ENCODE measurements around the gene IDI1. TPM values are rescaled to one million over a fixed set of nuclear protein-coding genes. Genes with fewer than 3 reads are reported as not detected.

IDI1 gene
- total and polyA plus RNA-seq, 2 of the 4 experiments (the other 2 are of a cell fraction): 27.3 to 27.4 TPM

DNA sequence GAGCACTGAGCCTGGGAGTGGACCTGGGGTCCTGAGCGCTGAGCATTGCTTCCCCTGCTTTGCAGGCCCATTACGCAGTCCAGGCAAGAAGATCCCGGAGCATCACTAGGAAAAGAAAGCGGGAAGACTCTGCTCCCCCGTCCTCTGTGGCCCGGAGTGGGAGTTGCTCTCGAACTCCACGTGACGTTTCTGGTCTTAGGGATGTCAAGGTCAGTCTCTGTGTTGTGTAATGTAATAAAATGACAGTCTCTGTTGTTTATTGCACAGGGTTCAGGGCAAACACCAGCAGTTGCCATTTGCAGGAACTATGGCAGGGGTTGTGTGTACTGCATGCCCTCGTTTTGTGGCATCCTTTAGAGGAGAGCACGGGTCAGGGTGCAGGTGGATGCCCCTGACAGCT lies 33.2 kb downstream of the IDI1 start:
- Histone ChIP-seq H4K20me1 (ENCODE audit: insufficient read depth, low read length) (peaks cover 7% of the 10 kb centered on the region; the same call in 1 of the 2 replicates), H3K36me3 (ENCODE audit: control insufficient read depth, insufficient read depth, low read length) (peaks cover 64% of the 10 kb centered on the region), H3K56ac (ENCODE audit: extremely low read depth, insufficient read depth, low read length) (no peak overlapping the region), H3K14ac (replicated peaks; ENCODE audit: low read depth, low read length) (no peak overlapping the region), H3K4ac (ENCODE audit: low read depth, low read length) (no peak overlapping the region), H4K8ac (ENCODE audit: low read depth in 2 of 2, low read length in 2 of 2) (no peak overlapping the region), H3K9me3 (ENCODE audit: control insufficient read depth, insufficient read depth, low read length) (no peaks in the 10 kb centered on the region), H3K23ac (ENCODE audit: low read depth, low read length) (no peak overlapping the region), H3K4me2 (ENCODE audit: low read depth, low read length) (no peak overlapping the region), H2AK9ac (replicated peaks; ENCODE audit: low read depth, low read length, poor library complexity) (no peak overlapping the region), H3K27ac (ENCODE audit: insufficient read depth, low read length) (no peak overlapping the region), H3K4me1 (ENCODE audit: control insufficient read depth, insufficient read depth, low read length) (no peaks in the 10 kb centered on the region), H3K9ac (ENCODE audit: low read depth, low read length) (no peak overlapping the region), H2BK5ac (ENCODE audit: low read depth, low read length, poor library complexity, severe bottlenecking) (no peak overlapping the region), H4K91ac (ENCODE audit: insufficient read depth, low read depth, low read length) (no peak overlapping the region), H2AFZ (replicated peaks; ENCODE audit: low read length, poor library complexity) (no peak overlapping the region), H2BK20ac (ENCODE audit: low read depth, low read length) (no peak overlapping the region), H2BK120ac (ENCODE audit: low read depth, low read length) (no peak overlapping the region), H3K9me1 (ENCODE audit: insufficient read depth, low read length) (no peaks in the 10 kb centered on the region), H3K79me1 (ENCODE audit: low read depth in 1 of 2, low read length in 2 of 2) (peaks cover 16 to 28% of the 10 kb centered on the region in 2 experiments; a peak in 3 of 4 replicates), H2BK15ac (ENCODE audit: low read depth, low read length) (no peak overlapping the region), H2AK5ac (ENCODE audit: low read depth, low read length) (no peak overlapping the region), H3K18ac (ENCODE audit: low read depth, low read length) (no peak overlapping the region), H4K5ac (ENCODE audit: low read depth, low read length) (no peak overlapping the region), H3K4me3 (ENCODE audit: insufficient read depth, low read depth, low read length) (no peak overlapping the region), H3K27me3 (ENCODE audit: control insufficient read depth, insufficient read depth, low read length) (no peaks in the 10 kb centered on the region)
- no TSS peak for BruUV-seq (replicated peaks)
- dilution Hi-C loops (cut with HindIII; ENCODE audit: low sequenced_read_pairs, unreplicated experiment): no loop called here
- CTCF ChIA-PET: no interaction called here
- TF ChIP-seq FOS (IDR thresholded peaks at IDR 0.05; ENCODE audit: low read depth, low read length) (no peak), USF2 (IDR thresholded peaks at IDR 0.05; ENCODE audit: low read depth, low read length) (no peak), RFX5 (IDR thresholded peaks at IDR 0.05; ENCODE audit: low read depth, low read length) (no peak), MAZ (IDR thresholded peaks at IDR 0.05; ENCODE audit: borderline replicate concordance, low read depth, low read length) (no peak), POLR2A (IDR thresholded peaks at IDR 0.05; ENCODE audit: low read depth, low read length) (no peak)
- DNase-seq (no peak), ATAC-seq (ENCODE audit: low read depth) (no peak)
- intact Hi-C loops (cut with micrococcal nuclease): no loop called here
- POLR2A ChIA-PET (ENCODE audit: unreplicated experiment): no interaction called here
- WGBS, 2 experiments (ENCODE audit: extremely low coverage in 2 of 2, insufficient read length in 1 of 2): 83% methylated on average over 5 of the region's 11 CpGs; no CpG with 5 or more reads in 1 of the 2 experiments
- in situ Hi-C loops (cut with MboI; ENCODE audit: low sequenced_read_pairs): no loop called here
